T-helper 2 cell (primary cell): Measurements from ENCODE around the gene DMXL2.
"Not testable (repeated sequence)": the region's sequence is repeated elsewhere in the genome, so short reads cannot be mapped to it uniquely, and the experiment has no call there.

Source experiments
- DNase-seq, 5 experiments: peaks; one replicate each; pipeline versions ENCODE4 v3.0.0 to v3.0.0-alpha.2; 2012 to 2022

DMXL2 gene

DNA sequence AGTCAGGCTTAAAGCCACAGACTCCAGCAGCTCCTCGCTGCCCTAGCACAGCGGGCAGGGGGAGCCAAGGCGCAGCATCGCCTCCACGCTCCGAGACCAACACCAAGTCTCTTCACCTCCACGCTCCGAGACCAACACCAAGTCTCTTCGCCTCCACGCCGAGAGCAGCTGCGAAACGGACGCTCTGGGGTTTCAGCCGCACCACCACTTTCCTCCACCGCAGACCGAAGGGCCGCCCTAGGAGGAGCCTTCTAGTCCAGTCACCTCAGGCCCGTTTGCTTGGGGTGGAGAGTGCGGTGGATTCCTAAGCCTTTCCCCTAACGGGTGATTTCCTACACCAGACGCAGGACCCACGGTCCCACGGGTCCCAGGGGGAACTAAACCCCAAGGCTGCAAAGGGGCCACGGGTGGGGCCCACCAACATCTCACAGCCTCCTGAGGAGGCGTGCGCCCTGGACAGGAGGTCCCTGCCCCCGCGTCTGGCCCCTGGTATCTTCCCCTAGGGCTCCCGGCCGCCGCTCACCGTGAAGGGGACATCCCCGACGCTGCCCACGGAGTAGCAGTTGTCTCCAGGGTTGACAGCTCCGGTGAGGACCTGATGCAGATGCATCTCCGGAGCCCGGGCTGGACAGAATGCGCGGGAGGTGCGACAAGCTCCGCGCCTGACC is 501 bp downstream of the DMXL2 start:
- peak in 2 of 5 experiments; percentile 22 to 36 for DNase-seq

DNA sequence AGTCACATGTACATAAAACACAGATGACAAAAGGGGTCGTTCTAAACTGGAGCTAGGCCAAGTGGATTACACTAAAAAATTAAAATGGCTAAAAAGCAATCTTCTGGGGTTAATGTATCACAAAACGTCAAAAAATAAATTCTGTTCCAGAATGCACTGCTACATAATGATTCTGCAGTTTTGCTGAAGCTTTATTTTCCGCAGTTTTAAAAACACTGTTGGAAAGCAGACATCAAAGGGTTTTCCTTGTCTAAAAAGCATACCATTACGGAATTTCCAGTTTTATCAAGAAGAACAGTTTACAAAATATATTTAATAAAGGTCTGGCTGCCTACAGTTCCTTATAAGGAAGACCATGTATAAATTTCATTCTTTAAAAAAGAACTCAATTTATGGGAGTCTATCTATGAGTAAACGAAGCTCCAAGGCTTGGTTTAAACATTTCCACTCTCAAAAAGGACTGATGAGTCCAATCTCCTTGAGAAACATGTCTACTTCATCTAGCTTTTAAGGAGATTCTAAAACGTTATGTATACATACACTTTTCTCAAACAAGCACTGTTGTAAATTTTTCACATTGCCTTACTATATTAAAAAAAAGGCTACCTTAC is 1.3 kb downstream of the DMXL2 start:
- DNase-seq = no peak

DNA sequence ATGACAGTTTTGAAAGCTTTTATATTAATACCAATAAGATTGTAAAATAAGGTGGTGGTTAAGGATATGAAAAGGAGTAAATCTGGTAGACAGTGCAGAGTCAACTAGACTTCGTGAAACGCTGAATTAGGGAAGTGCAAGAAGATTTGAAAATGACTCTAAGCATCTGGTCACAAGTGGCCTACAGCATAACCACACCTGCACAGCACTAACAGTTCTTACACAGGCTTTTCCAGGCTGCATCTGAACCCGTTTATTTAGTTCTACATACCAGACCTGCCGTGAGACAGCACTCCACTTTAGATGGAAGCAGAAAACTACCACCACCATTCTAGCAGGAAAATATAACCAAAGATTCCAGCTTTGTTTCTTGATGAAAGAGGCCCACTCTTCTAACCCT is 1.9 kb downstream of the DMXL2 start:
- DNase-seq = no peak

- no peak for DNase-seq
Observed at GRCh38 chr15:51620122-51620521, 2.4 kb downstream of the DMXL2 start.

DNA sequence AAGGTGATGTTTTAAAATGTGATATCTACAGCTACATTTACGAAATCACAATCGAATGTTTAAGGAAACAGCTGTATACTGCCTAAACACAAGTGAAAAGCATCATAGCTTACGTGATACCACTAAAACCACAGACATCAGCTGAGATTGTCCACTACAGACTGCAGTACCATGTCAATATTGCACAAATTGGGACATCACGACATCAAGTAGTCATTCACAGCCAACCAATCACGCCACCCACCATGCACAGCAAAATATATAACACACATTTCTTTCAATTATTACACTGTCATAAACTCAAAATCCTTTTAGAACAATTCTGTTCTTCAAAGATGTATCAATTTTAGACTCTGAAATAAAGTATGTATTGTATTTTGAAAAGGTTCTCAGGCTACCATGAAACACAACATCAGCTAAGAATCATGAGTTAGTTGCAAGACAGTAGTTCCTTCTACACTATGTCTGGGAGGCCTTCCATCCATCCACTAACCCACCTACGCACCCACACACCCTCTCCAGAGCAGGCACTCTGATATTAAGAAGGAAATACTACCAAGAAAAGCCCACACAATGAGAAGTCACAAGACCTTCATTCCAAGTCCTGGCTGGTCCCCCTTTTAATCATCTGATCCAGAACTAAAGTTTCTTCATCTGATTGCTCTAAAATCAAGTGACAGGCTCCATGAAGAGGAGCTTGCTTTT is 3.1 kb downstream of the DMXL2 start:
- DNase-seq = no peak

DNA sequence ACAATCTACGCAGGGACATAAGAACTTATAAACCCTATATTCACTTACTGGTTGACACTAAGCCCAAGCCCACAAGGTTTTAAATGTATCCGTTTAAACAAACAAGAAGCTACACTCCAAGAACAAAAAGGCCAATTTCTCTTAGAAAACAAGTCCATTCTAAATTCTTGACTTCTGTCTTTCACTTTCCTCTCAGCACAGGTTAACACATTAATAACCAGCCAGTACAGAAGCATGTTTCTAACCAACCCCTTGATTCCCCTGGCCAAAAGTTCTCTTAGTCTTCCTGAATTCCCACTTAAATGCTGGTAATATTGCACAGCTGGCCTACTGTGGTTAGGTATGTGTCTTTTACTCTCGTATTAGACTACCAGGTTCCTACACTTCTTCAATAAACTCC is 4.7 kb downstream of the DMXL2 start:
- no peak for DNase-seq

DNA sequence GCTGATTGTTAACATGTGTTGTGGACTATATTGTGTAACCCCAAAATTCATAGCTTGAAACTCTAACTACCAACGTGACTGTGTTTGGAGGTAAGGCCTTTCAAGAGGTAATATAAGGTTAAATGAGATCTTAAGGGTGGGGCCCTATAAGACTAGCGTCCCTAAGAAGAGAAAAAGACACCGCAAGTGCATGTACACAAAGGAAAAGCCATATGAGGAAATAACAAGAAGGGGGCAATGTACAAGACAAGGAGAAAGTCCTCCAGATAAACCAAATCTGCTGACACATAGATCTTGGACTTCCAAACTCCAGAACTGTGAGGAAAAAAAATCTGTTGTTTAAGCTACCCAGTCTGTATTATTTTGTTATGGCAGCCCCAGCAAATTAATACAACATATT is 8.6 kb downstream of the DMXL2 start:
- DNase-seq = no peak

- DNase-seq = not testable (repeated sequence)
Observed at GRCh38 chr15:51612669-51613068, 9.9 kb downstream of the DMXL2 start.

DNA sequence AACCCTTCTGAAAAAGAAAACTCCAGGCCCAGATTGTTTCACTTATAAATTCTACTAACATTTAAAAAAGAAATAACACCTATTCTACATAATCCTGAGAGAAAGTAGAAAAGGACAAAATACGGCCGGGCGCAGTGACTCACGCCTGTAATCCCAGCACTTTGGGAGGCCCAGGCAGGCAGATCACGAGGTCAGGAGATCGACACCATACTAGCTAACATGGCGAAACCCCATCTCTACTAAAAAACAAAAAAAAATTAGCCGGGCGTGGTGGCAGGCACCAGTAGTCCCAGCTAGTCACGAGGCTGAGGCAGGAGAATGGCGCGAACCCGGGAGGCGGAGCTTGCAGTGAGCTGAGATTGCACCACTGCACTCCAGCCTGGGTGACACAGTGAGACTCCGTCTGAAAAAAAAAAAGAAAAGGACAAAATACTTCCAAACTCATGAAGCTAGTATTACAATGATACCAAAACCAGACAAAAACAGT is 19.1 kb downstream of the DMXL2 start:
- not testable (repeated sequence) for DNase-seq

GRCh38 chr15:51603002-51603401 is 19.6 kb downstream of the DMXL2 start:
- DNase-seq = no peak

- no peak for DNase-seq
Observed at GRCh38 chr15:51602484-51602883, 20.1 kb downstream of the DMXL2 start.

DNA sequence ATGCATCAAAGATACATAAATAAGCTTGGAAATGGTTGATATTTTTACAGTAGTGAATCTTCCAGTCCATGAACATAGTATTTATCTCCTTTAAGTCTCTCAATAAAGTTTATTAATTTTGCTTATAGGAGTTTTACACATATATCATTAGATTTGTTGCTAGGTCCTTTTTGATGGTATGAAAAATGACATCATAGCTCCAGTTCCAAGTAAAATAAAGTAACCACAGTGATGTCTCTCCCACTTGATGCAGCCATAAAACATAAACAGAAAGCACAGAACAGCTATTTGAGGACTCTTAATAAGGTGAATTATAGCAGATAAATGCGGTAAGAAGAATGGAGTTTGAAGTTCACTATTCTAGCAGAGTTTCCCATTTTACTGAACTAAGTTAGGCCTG is 20.8 kb downstream of the DMXL2 start:
- DNase-seq = no peak

DNA sequence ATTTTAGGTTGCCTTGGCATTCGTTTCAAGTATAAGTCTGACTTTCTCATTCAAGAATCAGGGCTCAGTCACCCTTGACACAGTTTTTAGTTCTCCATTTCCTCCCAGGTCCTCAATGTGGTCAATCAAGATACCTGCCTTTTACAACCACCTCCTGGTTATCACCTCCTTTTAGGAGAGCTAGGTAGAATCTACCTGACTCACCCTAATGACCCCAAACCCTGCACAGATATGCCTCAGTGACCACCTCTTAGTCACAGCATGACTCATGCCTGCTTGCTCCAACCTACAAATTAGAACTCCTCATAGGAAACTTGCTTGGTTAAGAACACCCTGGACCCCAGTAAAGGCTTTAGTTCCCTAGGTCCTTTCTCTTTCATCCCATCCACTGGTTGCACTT is 22.5 kb downstream of the DMXL2 start:
- DNase-seq = no peak

DNA sequence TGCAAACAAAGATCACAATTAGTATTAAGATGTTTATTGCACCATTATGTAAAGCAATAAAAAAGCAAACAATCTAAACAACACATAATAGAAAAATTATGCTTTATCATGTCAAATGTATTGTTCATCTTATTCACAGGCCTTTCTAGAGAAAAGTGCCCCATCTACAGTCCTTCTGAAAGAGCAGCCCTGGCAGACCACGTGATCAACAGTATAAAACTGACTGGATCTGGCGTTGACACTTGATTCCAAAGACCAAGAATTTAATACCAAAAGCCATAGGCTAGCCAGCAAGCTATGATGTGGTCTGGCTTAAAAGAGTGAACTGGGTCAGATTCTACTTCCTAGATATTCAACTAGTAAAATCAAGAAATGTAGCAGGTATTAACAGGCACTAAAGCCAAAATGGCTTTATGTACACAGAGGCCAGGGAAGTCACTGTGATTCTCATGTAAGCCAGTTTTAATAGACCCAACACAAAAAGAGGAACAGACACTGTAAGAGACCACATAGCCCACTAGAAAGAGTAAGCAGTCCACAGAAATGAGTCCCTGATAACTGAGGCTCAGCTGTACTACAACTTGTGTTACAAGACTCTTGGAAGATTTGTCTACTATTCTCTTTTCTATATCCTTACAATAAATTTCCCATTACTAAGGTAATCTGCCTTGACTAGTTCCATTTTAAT is 32.5 kb downstream of the DMXL2 start:
- no peak for DNase-seq

- DNase-seq = no peak
Observed at GRCh38 chr15:51588966-51589365, 33.6 kb downstream of the DMXL2 start.

DNA sequence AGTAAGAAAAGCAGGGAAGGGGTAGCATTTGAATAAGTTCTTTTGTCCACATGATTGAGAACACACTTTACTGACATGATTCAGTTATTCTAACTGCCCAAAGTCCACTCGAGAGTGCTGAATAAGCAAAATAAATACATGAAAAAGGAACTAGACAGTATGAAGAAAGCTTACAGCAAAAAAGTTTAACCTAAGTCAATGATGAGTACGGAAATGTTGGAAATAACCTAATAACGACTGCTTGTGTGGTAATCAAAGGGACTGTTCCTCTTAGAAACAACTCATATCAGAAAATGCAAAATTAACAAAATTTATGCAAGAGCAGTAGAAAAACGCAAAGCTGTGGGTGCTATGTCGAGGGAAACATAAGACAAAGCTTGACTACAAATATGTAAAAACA is 36.6 kb downstream of the DMXL2 start:
- DNase-seq = no peak

- no peak for DNase-seq
Observed at GRCh38 chr15:51580982-51581381, 41.6 kb downstream of the DMXL2 start.

DNA sequence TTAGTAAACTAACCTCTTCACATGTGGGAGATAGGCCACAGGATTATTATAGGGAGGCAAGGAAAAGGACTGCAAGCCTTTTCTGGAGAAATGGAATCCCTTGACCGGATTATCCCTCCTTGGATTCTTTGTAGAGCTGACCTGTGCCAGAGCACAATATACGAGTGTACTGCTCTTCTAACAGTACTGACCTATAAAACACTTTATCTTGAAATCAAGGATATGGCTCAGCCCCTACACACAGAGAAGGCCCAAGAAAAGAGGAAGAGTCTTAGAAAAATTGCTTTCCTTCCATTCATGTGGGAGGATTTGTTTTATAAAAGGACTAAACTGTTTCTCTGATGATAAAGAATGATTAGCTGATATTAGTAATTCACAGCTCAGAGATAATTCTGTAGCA is 42.2 kb downstream of the DMXL2 start:
- no peak for DNase-seq

- DNase-seq = no peak
Observed at GRCh38 chr15:51579012-51579411, 43.6 kb downstream of the DMXL2 start.

DNA sequence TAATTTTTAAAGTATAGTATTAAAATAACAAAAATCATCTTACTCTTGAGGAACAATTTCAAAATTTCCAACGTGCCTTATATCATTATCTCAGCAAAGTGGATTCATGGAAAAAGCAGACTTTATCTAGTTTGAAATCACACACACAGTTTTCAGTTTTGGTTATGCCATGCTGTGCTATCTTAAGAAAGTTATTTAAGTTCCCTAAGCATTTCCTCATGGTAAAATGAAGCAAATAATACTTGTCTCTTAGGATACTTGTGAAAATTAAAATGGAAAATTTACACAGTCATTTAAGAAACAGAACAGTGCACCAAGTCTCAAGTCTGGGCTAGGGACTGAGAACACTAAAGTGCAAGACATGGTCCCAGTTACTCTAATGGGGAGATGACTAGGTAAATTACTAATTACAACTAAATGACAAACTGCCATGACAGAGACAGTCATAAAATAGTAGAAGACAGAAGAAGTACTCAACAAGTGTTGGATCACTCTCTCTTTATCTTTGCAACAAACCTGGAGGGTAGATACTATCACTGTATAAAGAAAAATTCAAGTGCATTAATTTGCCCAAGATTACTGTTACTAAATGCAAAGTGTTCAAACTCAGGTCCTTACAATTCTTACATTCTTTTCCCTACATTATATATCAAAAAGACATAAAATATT is 44.8 kb downstream of the DMXL2 start:
- DNase-seq = no peak

DNA sequence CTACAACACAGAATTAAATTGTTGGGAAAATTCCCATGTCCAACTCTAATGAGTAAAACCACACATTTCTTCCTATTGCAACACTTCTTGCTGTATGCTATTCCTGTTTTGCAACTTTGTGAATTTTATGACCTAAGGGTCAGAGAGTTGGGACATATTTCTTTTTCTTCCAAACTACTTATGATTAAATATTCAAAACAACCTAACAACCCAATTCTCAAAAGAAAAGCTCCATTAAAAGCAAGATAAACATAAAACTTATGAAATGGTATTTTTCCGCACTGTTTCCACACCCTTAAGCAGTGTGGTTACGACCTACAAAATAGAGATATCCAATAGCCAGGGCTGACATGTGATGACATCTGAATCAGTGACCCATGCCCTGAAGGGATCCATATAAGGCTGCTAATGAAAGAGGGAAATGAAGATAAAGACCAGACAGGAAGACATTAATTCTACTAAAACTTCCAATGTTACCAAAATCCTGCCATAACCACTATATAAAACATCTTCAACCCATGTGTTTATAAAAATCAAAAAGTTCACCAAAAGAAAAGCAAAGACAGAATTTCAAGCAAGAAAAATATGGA is 45.6 kb downstream of the DMXL2 start:
- no peak for DNase-seq

DNA sequence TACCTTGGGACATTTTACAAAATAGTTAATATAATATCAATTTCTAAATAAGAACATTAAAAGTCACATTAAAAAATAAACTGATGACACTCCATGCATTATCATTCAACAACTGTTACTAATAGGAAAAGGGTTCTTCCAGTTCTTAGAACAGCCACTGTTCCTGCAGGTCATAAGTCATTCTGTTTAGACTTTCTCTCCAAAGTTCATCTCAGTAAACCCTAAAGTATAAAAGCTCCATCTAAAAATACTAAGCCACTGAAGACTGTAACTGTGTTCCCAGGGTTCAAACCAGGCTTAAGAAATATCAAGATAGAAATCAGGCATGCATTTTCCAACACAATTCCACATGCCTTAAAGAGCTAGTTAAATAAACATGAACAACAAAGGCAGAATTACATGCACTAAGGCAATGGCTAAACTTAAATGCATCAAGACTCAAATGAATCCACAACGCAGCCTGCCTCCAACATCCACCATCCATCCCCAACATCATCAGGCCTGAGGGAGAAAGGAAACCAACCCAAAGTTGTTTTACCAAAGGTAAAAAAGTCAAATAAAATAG is 46.2 kb downstream of the DMXL2 start:
- no peak for DNase-seq
